Stimulated activated naive CD8-positive, alpha-beta T cell treated with anti-CD3 and anti-CD28 coated beads, Interleukin-15, amount 100 ng/mL, for 72 hours (primary cell): ENCODE results near the gene ANKRD40CL.
"Not testable (repeated sequence)": the region's sequence is repeated elsewhere in the genome, so short reads cannot be mapped to it uniquely, and the experiment has no call there.

Source experiments
- ATAC-seq: fragments of 150-1000 bp; cut with Tn5 transposase; 2 replicates; pipeline ENCODE4 v1.10.0; 2021; ENCODE audit warnings: mild to moderate bottlenecking, moderate library complexity
- DNase-seq, 2 donors: peaks; one replicate each; pipeline ENCODE4 v3.0.0; 2021 to 2022
- H3K27ac Mint-ChIP-seq, 2 donors: one replicate each; pipeline ENCODE4 v1.8.0; 2022; ENCODE audit warnings: mild to moderate bottlenecking in 2 of 2, mixed read lengths in 2 of 2, moderate library complexity in 2 of 2
- H3K27me3 Mint-ChIP-seq: one replicate; pipeline ENCODE4 v1.8.0; 2022; ENCODE audit warnings: mixed read lengths
- H3K4me1 Mint-ChIP-seq: one replicate; pipeline ENCODE4 v1.8.0; 2022; ENCODE audit warnings: mild to moderate bottlenecking, mixed read lengths
- H3K4me3 Mint-ChIP-seq, 2 donors: one replicate each; pipeline ENCODE4 v1.8.0; 2022; ENCODE audit warnings: mild to moderate bottlenecking in 2 of 2, mixed read lengths in 2 of 2, moderate library complexity in 1 of 2
- H3K9me3 Mint-ChIP-seq, 2 donors: one replicate each; pipeline ENCODE4 v1.8.0; 2022; ENCODE audit warnings: mixed read lengths in 2 of 2

ANKRD40CL gene

GRCh38 chr17:50754521-50754920 lies 12.8 kb downstream of the ANKRD40CL start:
- Mint-ChIP-seq H3K27me3 (no peaks in the 10 kb centered on the region), H3K4me3 (no peak overlapping the region), H3K27ac (no peak overlapping the region), H3K4me1 (no peaks in the 10 kb centered on the region), H3K9me3 (no peaks in the 10 kb centered on the region)
- ATAC-seq: no peak
- DNase-seq: no peak

GRCh38 chr17:50749245-50749644 lies 18.1 kb downstream of the ANKRD40CL start:
- ATAC-seq: no peak
- H3K27me3 Mint-ChIP-seq: no peaks in the 10 kb centered on the region
- H3K27ac Mint-ChIP-seq: peak overlapping the region in 1 of 2 donors; percentile 13

GRCh38 chr17:50745631-50746030 lies 21.7 kb downstream of the ANKRD40CL start:
- Mint-ChIP-seq H3K4me3 (no peak overlapping the region), H3K27ac (peak overlapping the region in 1 of 2 donors; percentile 60), H3K27me3 (no peaks in the 10 kb centered on the region), H3K9me3 (no peaks in the 10 kb centered on the region), H3K4me1 (no peaks in the 10 kb centered on the region)
- ATAC-seq: no peak
- DNase-seq: no peak

More at GRCh38 chr17:50749245-50749644, 18.1 kb downstream of the ANKRD40CL start:
- Mint-ChIP-seq H3K9me3 (no peaks in the 10 kb centered on the region), H3K4me1 (no peaks in the 10 kb centered on the region), H3K4me3 (no peak overlapping the region)
- DNase-seq: no peak

DNA sequence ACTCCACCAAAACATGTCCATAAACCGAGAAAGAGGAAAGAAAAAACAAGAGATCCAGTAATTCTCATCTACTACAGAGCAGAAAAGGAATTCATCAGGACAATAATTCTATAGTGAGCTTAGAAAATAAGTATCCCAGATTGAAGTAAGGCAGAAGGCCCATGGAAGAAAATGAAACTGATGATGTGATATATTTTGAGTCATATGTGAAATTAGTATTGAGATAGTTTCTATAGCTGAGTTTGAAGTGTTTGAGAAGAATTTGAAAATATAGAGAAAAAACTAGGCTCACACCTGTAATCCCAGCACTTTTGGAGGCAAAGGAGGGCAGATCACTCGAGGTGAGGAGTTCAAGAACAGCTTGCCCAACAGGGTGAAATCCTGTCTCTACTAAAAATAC lies 28.2 kb downstream of the ANKRD40CL start:
- Mint-ChIP-seq H3K4me3 (peak overlapping the region in 1 of 2 donors; percentile 3), H3K4me1 (peaks cover 44% of the 10 kb centered on the region), H3K9me3 (no peaks in the 10 kb centered on the region), H3K27me3 (no peaks in the 10 kb centered on the region), H3K27ac (no peak overlapping the region)
- ATAC-seq: peak; percentile 45
- DNase-seq: no peak

GRCh38 chr17:50737118-50737698 lies 30.1 kb downstream of the ANKRD40CL start:
- Mint-ChIP-seq H3K9me3 (no peaks in the 10 kb centered on the region), H3K4me3 (no peak overlapping the region), H3K27ac (peak overlapping the region; percentile 92), H3K27me3 (no peaks in the 10 kb centered on the region), H3K4me1 (peaks cover 52% of the 10 kb centered on the region)
- ATAC-seq: peak; percentile 96
- DNase-seq: peak in 1 of 2 donors; percentile 28

DNA sequence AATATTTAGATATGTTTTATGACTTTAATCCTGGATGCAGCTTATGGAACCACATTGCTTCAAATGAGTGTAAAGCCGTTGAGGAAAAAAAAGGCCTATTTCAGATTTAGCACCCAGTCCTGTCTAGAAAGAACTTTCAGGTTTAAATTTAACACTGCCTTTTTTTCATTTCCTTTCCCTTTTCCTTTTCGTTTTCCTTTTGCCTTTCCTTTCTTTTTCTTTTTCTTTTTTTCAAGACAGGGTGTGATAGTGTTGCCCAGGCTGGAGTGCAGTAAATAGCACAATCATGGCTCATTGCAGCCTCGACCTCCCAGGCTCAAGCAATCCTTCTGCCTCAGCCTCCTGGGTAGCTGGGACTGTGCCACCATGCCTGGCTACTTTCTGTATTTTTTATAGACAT lies 32.0 kb downstream of the ANKRD40CL start:
- ATAC-seq (no peak), DNase-seq (no peak)
- H3K4me3 Mint-ChIP-seq: no peak overlapping the region
- no peaks in the 10 kb centered on the region for H3K9me3 Mint-ChIP-seq
- no peaks in the 10 kb centered on the region for H3K27me3 Mint-ChIP-seq
- peaks cover 69% of the 10 kb centered on the region for H3K4me1 Mint-ChIP-seq
- no peak overlapping the region for H3K27ac Mint-ChIP-seq

GRCh38 chr17:50731575-50732460 lies 35.5 kb downstream of the ANKRD40CL start:
- ATAC-seq (no peak), DNase-seq (no peak)
- Mint-ChIP-seq H3K27me3 (no peaks in the 10 kb centered on the region), H3K4me1 (peaks cover 69% of the 10 kb centered on the region), H3K27ac (peak overlapping the region; percentile 47 to 89), H3K9me3 (no peaks in the 10 kb centered on the region), H3K4me3 (peak overlapping the region in 1 of 2 donors; percentile 4)

- Mint-ChIP-seq H3K9me3 (no peaks in the 10 kb centered on the region), H3K4me1 (peaks cover 66% of the 10 kb centered on the region), H3K27ac (peak overlapping the region in 1 of 2 donors; percentile 19), H3K27me3 (no peaks in the 10 kb centered on the region), H3K4me3 (peak overlapping the region in 1 of 2 donors; percentile 9)
- no peak for ATAC-seq
- no peak for DNase-seq
Measured at GRCh38 chr17:50728881-50729765, 38.2 kb downstream of the ANKRD40CL start.

GRCh38 chr17:50728112-50728429 lies 39.2 kb downstream of the ANKRD40CL start:
- no peaks in the 10 kb centered on the region for H3K9me3 Mint-ChIP-seq
- H3K27ac Mint-ChIP-seq: no peak overlapping the region
- peaks cover 73% of the 10 kb centered on the region for H3K4me1 Mint-ChIP-seq
- ATAC-seq: no peak
- H3K4me3 Mint-ChIP-seq: no peak overlapping the region
- H3K27me3 Mint-ChIP-seq: no peaks in the 10 kb centered on the region
- DNase-seq: no peak

DNA sequence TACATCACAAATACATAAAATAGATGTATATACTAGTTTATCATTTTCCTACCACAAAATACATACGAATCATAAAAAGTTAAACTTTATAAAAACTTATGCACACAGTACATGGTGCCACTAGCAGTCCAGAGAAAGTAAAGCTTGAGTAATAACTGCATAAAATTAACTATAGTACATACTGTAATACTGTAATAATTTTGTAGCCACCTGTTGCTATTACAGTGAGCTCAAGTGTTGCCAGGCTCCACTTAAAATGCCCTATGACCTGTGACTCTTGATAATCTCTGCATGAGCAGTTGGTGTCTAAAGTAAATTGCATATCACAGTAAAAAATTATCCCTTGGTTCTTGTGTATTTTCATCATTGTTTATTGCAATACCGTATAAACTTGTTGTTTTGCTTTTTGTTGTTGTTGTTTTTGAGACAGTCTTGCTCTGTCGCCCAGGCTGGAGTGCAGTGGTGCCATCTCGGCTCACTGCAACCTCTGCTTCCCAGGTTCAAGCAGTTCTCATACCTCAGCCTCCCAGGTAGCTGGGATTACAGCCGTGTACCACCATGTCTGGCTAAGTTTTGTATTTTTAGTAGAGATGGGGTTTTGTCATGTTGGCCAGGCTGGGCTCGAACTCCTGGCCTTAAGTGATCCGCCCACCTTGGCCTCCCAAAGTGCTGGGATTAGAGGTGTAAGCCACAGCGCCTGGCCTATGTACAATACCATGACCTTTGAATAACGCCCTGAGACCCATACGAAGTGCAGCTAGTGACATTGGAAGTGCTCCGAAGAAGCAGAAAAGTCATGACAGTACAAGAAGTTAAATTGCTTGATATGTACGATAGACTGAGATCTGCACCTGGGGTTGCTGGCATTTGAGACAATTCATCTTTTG lies 41.3 kb downstream of the ANKRD40CL start:
- no peak overlapping the region for H3K27ac Mint-ChIP-seq
- peaks cover 72% of the 10 kb centered on the region for H3K4me1 Mint-ChIP-seq
- no peaks in the 10 kb centered on the region for H3K27me3 Mint-ChIP-seq
- H3K9me3 Mint-ChIP-seq: no peaks in the 10 kb centered on the region
- DNase-seq (no peak), ATAC-seq (no peak)
- H3K4me3 Mint-ChIP-seq: peak overlapping the region in 1 of 2 donors; percentile 5

DNA sequence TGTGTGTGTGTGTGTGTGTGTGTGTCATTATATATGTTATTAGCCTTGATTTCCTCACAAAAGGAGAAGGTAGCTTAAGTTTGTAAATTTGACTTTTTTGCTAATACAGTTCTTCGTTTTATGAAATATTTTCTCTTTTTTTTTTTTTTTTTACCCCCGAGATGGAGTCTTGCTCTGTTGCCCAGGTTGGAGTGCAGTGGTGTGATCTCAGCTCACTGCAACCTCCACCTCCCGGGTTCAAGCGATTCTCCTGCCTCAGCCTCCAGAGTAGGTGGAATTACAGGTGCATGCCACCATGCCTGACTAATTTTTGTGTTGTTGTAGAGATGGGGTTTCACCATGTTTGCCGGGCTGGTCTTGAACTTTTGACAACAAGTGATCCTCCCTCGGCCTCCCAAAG lies 42.7 kb downstream of the ANKRD40CL start:
- H3K27ac Mint-ChIP-seq: peak overlapping the region; percentile 40 to 63
- H3K9me3 Mint-ChIP-seq, H3K27me3 Mint-ChIP-seq, ATAC-seq, DNase-seq: not testable (repeated sequence)
- peak overlapping the region in 1 of 2 donors; percentile 26 for H3K4me3 Mint-ChIP-seq
- H3K4me1 Mint-ChIP-seq: peaks cover 67% of the 10 kb centered on the region

GRCh38 chr17:50722746-50723145 lies 44.6 kb downstream of the ANKRD40CL start:
- Mint-ChIP-seq H3K4me3 (peak overlapping the region; percentile 91 to 94), H3K4me1 (peaks cover 60% of the 10 kb centered on the region), H3K27me3 (no peaks in the 10 kb centered on the region), H3K9me3 (no peaks in the 10 kb centered on the region), H3K27ac (no peak overlapping the region)
- DNase-seq (no peak), ATAC-seq (no peak)

DNA sequence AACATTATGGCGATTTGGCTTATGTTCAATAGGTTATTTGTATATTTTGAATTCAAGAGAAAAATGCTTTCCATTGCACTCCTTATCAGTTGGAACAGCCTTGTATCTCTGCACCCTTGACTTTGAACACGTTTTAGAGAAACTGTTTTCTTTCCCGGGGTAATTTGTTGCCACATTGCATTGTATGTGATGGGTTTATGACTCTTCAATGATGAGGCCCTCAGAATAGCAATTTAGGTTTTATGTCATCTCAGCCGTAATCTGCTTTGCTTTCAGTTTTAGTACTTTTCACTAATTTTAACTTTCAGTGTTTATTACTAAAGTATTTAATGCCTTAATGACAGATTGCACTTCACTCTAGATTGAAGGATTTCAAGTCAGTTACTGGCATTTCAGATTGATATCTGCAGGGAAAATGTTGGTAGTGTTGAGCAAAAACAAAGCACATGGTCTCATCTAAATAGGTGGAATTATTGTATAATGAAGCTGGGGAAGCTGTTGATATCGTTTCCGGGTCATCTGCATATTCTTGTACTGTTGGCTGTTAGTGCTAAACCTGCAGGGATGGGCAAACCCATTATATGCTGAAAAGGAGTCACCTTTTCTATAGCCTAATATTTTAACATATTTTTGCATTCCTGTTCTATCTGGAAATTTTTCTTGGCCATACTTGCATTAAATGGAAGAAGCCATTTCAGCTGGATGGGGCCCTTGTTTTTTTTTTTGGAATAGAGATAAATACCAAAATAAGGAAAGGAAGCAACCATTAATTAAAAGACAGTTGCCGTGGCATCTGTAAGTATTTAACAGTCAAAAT lies 45.9 kb downstream of the ANKRD40CL start:
- H3K4me3 Mint-ChIP-seq: peak overlapping the region; percentile 91 to 94

More for the DNA sequence above, 45.9 kb downstream of the ANKRD40CL start:
- H3K4me1 Mint-ChIP-seq: peaks cover 47% of the 10 kb centered on the region
- H3K27me3 Mint-ChIP-seq: no peaks in the 10 kb centered on the region
- DNase-seq: no peak
- H3K27ac Mint-ChIP-seq: peak overlapping the region; percentile 99 to 100
- ATAC-seq: no peak
- no peaks in the 10 kb centered on the region for H3K9me3 Mint-ChIP-seq
